ENCODE data around the gene KPTN. TPM values are rescaled to one million over a fixed set of nuclear protein-coding genes. Genes with fewer than 3 reads are reported as not detected.

Gene KPTN
- total and polyA plus RNA-seq, 2 experiments from 2014 or later = 3.1 to 9.6 TPM

GRCh38 chr19:47494729-47495128 lies 10.7 kb upstream of the KPTN start:
- no peak overlapping the region for H3K4me2 ChIP-seq (ENCODE audit: unreplicated experiment)
- TF ChIP-seq EZH2phosphoT487 (IDR thresholded peaks at IDR 0.05; ENCODE audit: insufficient read depth, low read depth) (no peak), EZH2 (IDR thresholded peaks at IDR 0.05; ENCODE audit: insufficient read depth, poor library complexity, severe bottlenecking) (no peak)
- H3K9me2 ChIP-seq (ENCODE audit: insufficient read depth) = no peaks in the 10 kb centered on the region
- H3K4me1 ChIP-seq (ENCODE audit: insufficient read depth) = no peaks in the 10 kb centered on the region
- no peak overlapping the region for H3K9ac ChIP-seq
- H3K9me3 ChIP-seq (ENCODE audit: low read depth) = no peaks in the 10 kb centered on the region
- H2AFZ ChIP-seq = no peak overlapping the region
- H3K27me3 ChIP-seq (replicated peaks; ENCODE audit: insufficient read depth) = no peaks in the 10 kb centered on the region
- H3K79me2 ChIP-seq (ENCODE audit: insufficient read depth) = peaks cover 26% of the 10 kb centered on the region
- no peak overlapping the region for H3K27ac ChIP-seq
- no peak overlapping the region for H3K4me3 ChIP-seq
- 54 to 57% methylated on average over 9 of the region's 9 CpGs for whole genome bisulfite sequencing, 2 experiments (ENCODE audit: low coverage in 1 of 2, low lambda C conversion rate in 2 of 2, missing lambda C conversion rate in 2 of 2)
- in situ Hi-C loops (cut with MboI) = no loop called here
- no peaks in the 10 kb centered on the region for H3F3A ChIP-seq (ENCODE audit: insufficient read depth)
- H4K20me1 ChIP-seq (ENCODE audit: insufficient read depth) = no peaks in the 10 kb centered on the region
- no peaks in the 10 kb centered on the region; the same call in 1 of the 2 replicates for H3K36me3 ChIP-seq (ENCODE audit: low read depth)
- no peak for DNase-seq

- H3F3A ChIP-seq (ENCODE audit: insufficient read depth) = no peaks in the 10 kb centered on the region
- peaks cover 21% of the 10 kb centered on the region for H3K79me2 ChIP-seq (ENCODE audit: insufficient read depth)
- H3K9ac ChIP-seq = no peak overlapping the region
- no peaks in the 10 kb centered on the region for H3K9me3 ChIP-seq (ENCODE audit: low read depth)
- in situ Hi-C loops (cut with MboI) = no loop called here
- H3K4me2 ChIP-seq (ENCODE audit: unreplicated experiment) = no peak overlapping the region
- H3K36me3 ChIP-seq (ENCODE audit: low read depth) = no peaks in the 10 kb centered on the region; the same call in 1 of the 2 replicates
- H4K20me1 ChIP-seq (ENCODE audit: insufficient read depth) = no peaks in the 10 kb centered on the region
- H3K27me3 ChIP-seq (replicated peaks; ENCODE audit: insufficient read depth) = no peaks in the 10 kb centered on the region
- no peak overlapping the region for H3K27ac ChIP-seq
- WGBS, 2 experiments (ENCODE audit: low coverage in 1 of 2, low lambda C conversion rate in 2 of 2, missing lambda C conversion rate in 2 of 2) = 75 to 78% methylated on average over 5 of the region's 5 CpGs
- DNase-seq = no peak
- no peak overlapping the region for H2AFZ ChIP-seq
- no peaks in the 10 kb centered on the region for H3K9me2 ChIP-seq (ENCODE audit: insufficient read depth)
- no peak overlapping the region for H3K4me3 ChIP-seq
- TF ChIP-seq EZH2phosphoT487 (IDR thresholded peaks at IDR 0.05; ENCODE audit: insufficient read depth, low read depth) (no peak), EZH2 (IDR thresholded peaks at IDR 0.05; ENCODE audit: insufficient read depth, poor library complexity, severe bottlenecking) (no peak)
- no peaks in the 10 kb centered on the region for H3K4me1 ChIP-seq (ENCODE audit: insufficient read depth)
Observed at GRCh38 chr19:47494211-47494547, 10.2 kb upstream of the KPTN start.

- H3K9ac ChIP-seq = no peak overlapping the region
- no peaks in the 10 kb centered on the region; the same call in 1 of the 2 replicates for H3K36me3 ChIP-seq (ENCODE audit: low read depth)
Observed at GRCh38 chr19:47493378-47494210, 9.6 kb upstream of the KPTN start.

GRCh38 chr19:47492571-47493377 lies 8.8 kb upstream of the KPTN start:
- 66% methylated on average over 18 to 23 of the region's 23 CpGs for WGBS, 2 experiments (ENCODE audit: low coverage in 1 of 2, low lambda C conversion rate in 2 of 2, missing lambda C conversion rate in 2 of 2)
- Histone ChIP-seq H3K9me2 (ENCODE audit: insufficient read depth) (no peaks in the 10 kb centered on the region), H3K4me3 (no peak overlapping the region), H3K9me3 (ENCODE audit: low read depth) (no peaks in the 10 kb centered on the region), H3K4me1 (ENCODE audit: insufficient read depth) (no peaks in the 10 kb centered on the region), H3K27me3 (replicated peaks; ENCODE audit: insufficient read depth) (no peaks in the 10 kb centered on the region), H3F3A (ENCODE audit: insufficient read depth) (no peaks in the 10 kb centered on the region), H3K4me2 (ENCODE audit: unreplicated experiment) (no peak overlapping the region), H3K9ac (no peak overlapping the region), H3K36me3 (ENCODE audit: low read depth) (no peaks in the 10 kb centered on the region; the same call in 1 of the 2 replicates), H3K27ac (no peak overlapping the region), H2AFZ (no peak overlapping the region), H3K79me2 (ENCODE audit: insufficient read depth) (peaks cover 14% of the 10 kb centered on the region), H4K20me1 (ENCODE audit: insufficient read depth) (no peaks in the 10 kb centered on the region)
- in situ Hi-C loops (cut with MboI) = no loop called here
- TF ChIP-seq EZH2 (IDR thresholded peaks at IDR 0.05; ENCODE audit: insufficient read depth, poor library complexity, severe bottlenecking) = no peak
- TF ChIP-seq EZH2phosphoT487 (IDR thresholded peaks at IDR 0.05; ENCODE audit: insufficient read depth, low read depth) = no peak
- no peak for DNase-seq

More at GRCh38 chr19:47493378-47494210, 9.6 kb upstream of the KPTN start:
- H3K9me3 ChIP-seq (ENCODE audit: low read depth) = no peaks in the 10 kb centered on the region
- no peak overlapping the region for H3K27ac ChIP-seq
- no peaks in the 10 kb centered on the region for H3K9me2 ChIP-seq (ENCODE audit: insufficient read depth)
- DNase-seq = no peak
- in situ Hi-C loops (cut with MboI) = no loop called here
- TF ChIP-seq EZH2phosphoT487 (IDR thresholded peaks at IDR 0.05; ENCODE audit: insufficient read depth, low read depth) = no peak
- no peak for TF ChIP-seq EZH2 (IDR thresholded peaks at IDR 0.05; ENCODE audit: insufficient read depth, poor library complexity, severe bottlenecking)
- H3K79me2 ChIP-seq (ENCODE audit: insufficient read depth) = peaks cover 15% of the 10 kb centered on the region
- H3K4me2 ChIP-seq (ENCODE audit: unreplicated experiment) = no peak overlapping the region
- no peaks in the 10 kb centered on the region for H3K4me1 ChIP-seq (ENCODE audit: insufficient read depth)
- WGBS, 2 experiments (ENCODE audit: low coverage in 1 of 2, low lambda C conversion rate in 2 of 2, missing lambda C conversion rate in 2 of 2) = 86% methylated on average over 18 of the region's 18 CpGs
- H3F3A ChIP-seq (ENCODE audit: insufficient read depth) = no peaks in the 10 kb centered on the region
- no peak overlapping the region for H3K4me3 ChIP-seq
- no peaks in the 10 kb centered on the region for H4K20me1 ChIP-seq (ENCODE audit: insufficient read depth)
- H3K27me3 ChIP-seq (replicated peaks; ENCODE audit: insufficient read depth) = no peaks in the 10 kb centered on the region
- H2AFZ ChIP-seq = no peak overlapping the region
